Activated CD8-positive, alpha-beta T cell treated with anti-CD3 and anti-CD28 coated beads for 36 hours (primary cell): ENCODE data around the gene PATJ. TPM values are rescaled to one million over a fixed set of nuclear protein-coding genes. Genes with fewer than 3 reads are reported as not detected.

Experiments used
- ATAC-seq: fragments of 200-7000 bp; cut with Tn5 transposase; one replicate; pipeline ENCODE4 v1.10.0; 2021; ENCODE audit warnings: mild to moderate bottlenecking, moderate library complexity
- CTCF ChIA-PET: fragments of 350-600 bp; sonication (Branson Sonifier 250); formaldehyde crosslinking; loops from one replicate; lab custom pipeline; 2021; ENCODE audit warnings: antibody characterized with exemption; lab: Charles Lee
- POLR2A ChIA-PET: fragments of 350-600 bp; sonication (Branson Sonifier 250); formaldehyde crosslinking; loops from one replicate; lab custom pipeline; 2021; ENCODE audit warnings: antibody characterized with exemption; lab: Charles Lee
- DNase-seq: peaks from one replicate; pipeline ENCODE4 v3.0.0-alpha.2; 2020
- H3K27ac Mint-ChIP-seq: one replicate; pipeline ENCODE4 v1.8.0; 2021; ENCODE audit warnings: mild to moderate bottlenecking, mixed read lengths
- H3K27me3 Mint-ChIP-seq: one replicate; pipeline ENCODE4 v1.8.0; 2021; ENCODE audit warnings: mixed read lengths
- H3K36me3 Mint-ChIP-seq: one replicate; pipeline ENCODE4 v1.8.0; 2021; ENCODE audit warnings: low read depth, mixed read lengths
- H3K4me1 Mint-ChIP-seq: one replicate; pipeline ENCODE4 v1.8.0; 2021; ENCODE audit warnings: low read depth, mixed read lengths
- H3K4me3 Mint-ChIP-seq: one replicate; pipeline ENCODE4 v1.8.0; 2021; ENCODE audit warnings: mild to moderate bottlenecking, moderate library complexity, mixed read lengths
- H3K9me3 Mint-ChIP-seq: one replicate; pipeline ENCODE4 v1.8.0; 2021; ENCODE audit warnings: mixed read lengths
- intact Hi-C: fragments of 100-400 bp; cut with micrococcal nuclease; formaldehyde crosslinking; loops from one replicate; pipeline ENCODE4 v1.10.0; 2022
- total RNA-seq, 2 experiments: library from RNA; stranded (reverse); gene quantifications; one replicate each; pipeline ENCODE4 v1.2.3, GENCODE V29; 2021
- TF ChIP-seq, protein P1 (sequence below): fragments of 200-600 bp; IDR thresholded peaks from one replicate; pipeline ENCODE4 v1.8.0; 2022; ENCODE audit warnings: antibody characterized with exemption, mild to moderate bottlenecking

PATJ gene
- total RNA-seq, 2 experiments from 2014 or later, result 8.1 to 9.2 TPM

DNA sequence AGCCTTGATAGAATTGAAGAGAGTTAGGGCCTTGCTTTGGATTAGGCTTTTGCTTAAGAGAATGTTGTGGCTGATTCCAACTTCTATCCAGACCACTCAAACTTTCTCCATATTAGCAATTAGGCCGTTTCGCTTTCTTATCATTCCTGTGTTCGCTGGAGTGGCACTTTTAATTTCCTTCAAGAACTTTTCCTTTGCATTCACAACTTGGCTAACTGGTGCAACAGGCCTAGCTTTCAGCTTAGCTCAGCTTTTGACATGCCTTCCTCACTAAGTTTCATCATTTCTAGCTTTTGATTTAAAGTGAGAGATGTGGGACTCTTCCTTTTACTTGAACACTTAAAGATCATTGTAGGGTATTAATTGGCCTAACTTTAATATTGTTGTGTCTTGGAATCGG lies 268.7 kb downstream of the PATJ start:
- ChIA-PET CTCF (no interaction called here), POLR2A (no interaction called here)
- ATAC-seq, result no peak
- DNase-seq, result no peak
- Mint-ChIP-seq H3K36me3 (peaks cover 4% of the 10 kb centered on the region), H3K4me1 (no peaks in the 10 kb centered on the region), H3K9me3 (no peaks in the 10 kb centered on the region), H3K27ac (no peak overlapping the region), H3K27me3 (no peaks in the 10 kb centered on the region), H3K4me3 (no peak overlapping the region)
- TF ChIP-seq, protein P1, sequence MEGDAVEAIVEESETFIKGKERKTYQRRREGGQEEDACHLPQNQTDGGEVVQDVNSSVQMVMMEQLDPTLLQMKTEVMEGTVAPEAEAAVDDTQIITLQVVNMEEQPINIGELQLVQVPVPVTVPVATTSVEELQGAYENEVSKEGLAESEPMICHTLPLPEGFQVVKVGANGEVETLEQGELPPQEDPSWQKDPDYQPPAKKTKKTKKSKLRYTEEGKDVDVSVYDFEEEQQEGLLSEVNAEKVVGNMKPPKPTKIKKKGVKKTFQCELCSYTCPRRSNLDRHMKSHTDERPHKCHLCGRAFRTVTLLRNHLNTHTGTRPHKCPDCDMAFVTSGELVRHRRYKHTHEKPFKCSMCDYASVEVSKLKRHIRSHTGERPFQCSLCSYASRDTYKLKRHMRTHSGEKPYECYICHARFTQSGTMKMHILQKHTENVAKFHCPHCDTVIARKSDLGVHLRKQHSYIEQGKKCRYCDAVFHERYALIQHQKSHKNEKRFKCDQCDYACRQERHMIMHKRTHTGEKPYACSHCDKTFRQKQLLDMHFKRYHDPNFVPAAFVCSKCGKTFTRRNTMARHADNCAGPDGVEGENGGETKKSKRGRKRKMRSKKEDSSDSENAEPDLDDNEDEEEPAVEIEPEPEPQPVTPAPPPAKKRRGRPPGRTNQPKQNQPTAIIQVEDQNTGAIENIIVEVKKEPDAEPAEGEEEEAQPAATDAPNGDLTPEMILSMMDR, result no peak
- intact Hi-C loops, result no loop called here

DNA sequence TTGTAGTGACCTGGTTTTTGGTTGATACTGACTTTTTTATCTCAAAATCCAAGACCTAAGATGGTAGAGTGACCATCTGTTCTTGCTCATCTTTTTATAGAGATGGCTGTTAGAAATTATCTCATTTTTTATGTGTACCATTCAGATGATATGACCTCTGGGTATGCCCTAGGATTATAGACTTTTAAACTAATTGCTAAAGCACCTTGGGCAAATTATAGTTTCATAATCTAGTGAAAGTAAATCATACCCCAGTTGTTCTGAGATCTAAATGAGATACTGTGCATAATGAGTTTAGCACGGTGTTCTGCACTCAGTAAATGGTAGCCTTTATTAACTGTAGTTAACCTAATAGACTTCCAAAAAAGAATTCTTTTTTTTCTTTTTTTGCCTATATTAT lies 269.8 kb downstream of the PATJ start:
- POLR2A ChIA-PET, result no interaction called here
- TF ChIP-seq, protein P1, result no peak
- H3K4me3 Mint-ChIP-seq, result no peak overlapping the region
- H3K27ac Mint-ChIP-seq, result no peak overlapping the region
- H3K27me3 Mint-ChIP-seq, result no peaks in the 10 kb centered on the region
- CTCF ChIA-PET, result interaction anchor here (0.7 to 1.5 kb wide), 2 partner anchors 16 to 380 kb away, joined by 3 read pairs; no protein-coding TSS in a partner anchor
- no peak for DNase-seq
- peaks cover 4% of the 10 kb centered on the region for H3K36me3 Mint-ChIP-seq
- H3K4me1 Mint-ChIP-seq, result no peaks in the 10 kb centered on the region
- no peak for ATAC-seq
- no peaks in the 10 kb centered on the region for H3K9me3 Mint-ChIP-seq
- intact Hi-C loops, result no loop called here

GRCh38 chr1:62012836-62013235 lies 270.6 kb downstream of the PATJ start:
- POLR2A ChIA-PET, result no interaction called here
- ATAC-seq (no peak), DNase-seq (no peak)
- H3K9me3 Mint-ChIP-seq, result no peaks in the 10 kb centered on the region
- TF ChIP-seq, protein P1, result no peak
- H3K4me1 Mint-ChIP-seq, result no peaks in the 10 kb centered on the region
- no peak overlapping the region for H3K4me3 Mint-ChIP-seq
- H3K27ac Mint-ChIP-seq, result no peak overlapping the region
- CTCF ChIA-PET, result interaction anchor here (1.5 kb wide), 1 partner anchor 16 kb away, joined by 3 read pairs; no protein-coding TSS in a partner anchor
- intact Hi-C loops, result no loop called here
- H3K27me3 Mint-ChIP-seq, result no peaks in the 10 kb centered on the region
- peaks cover 4% of the 10 kb centered on the region for H3K36me3 Mint-ChIP-seq

GRCh38 chr1:62013264-62013663 lies 271.0 kb downstream of the PATJ start:
- no peak overlapping the region for H3K4me3 Mint-ChIP-seq
- CTCF ChIA-PET, result interaction anchor here (1.5 kb wide), 1 partner anchor 15 kb away, joined by 3 read pairs; no protein-coding TSS in a partner anchor

GRCh38 chr1:62022382-62022983 lies 280.2 kb downstream of the PATJ start:
- no peaks in the 10 kb centered on the region for H3K27me3 Mint-ChIP-seq
- CTCF ChIA-PET, result no interaction called here

More at GRCh38 chr1:62013264-62013663, 271.0 kb downstream of the PATJ start:
- ATAC-seq (no peak), DNase-seq (no peak)
- POLR2A ChIA-PET, result no interaction called here
- TF ChIP-seq, protein P1, result no peak
- no peaks in the 10 kb centered on the region for H3K9me3 Mint-ChIP-seq
- H3K4me1 Mint-ChIP-seq, result no peaks in the 10 kb centered on the region
- no peaks in the 10 kb centered on the region for H3K27me3 Mint-ChIP-seq
- intact Hi-C loops, result no loop called here
- peaks cover 4% of the 10 kb centered on the region for H3K36me3 Mint-ChIP-seq
- no peak overlapping the region for H3K27ac Mint-ChIP-seq

More at GRCh38 chr1:62022382-62022983, 280.2 kb downstream of the PATJ start:
- H3K4me1 Mint-ChIP-seq, result no peaks in the 10 kb centered on the region
- no peak for ATAC-seq
- H3K36me3 Mint-ChIP-seq, result peaks cover 2% of the 10 kb centered on the region
- TF ChIP-seq, protein P1, result no peak
- DNase-seq, result no peak
- intact Hi-C loops, result no loop called here
- POLR2A ChIA-PET, result no interaction called here
- H3K4me3 Mint-ChIP-seq, result no peak overlapping the region
- H3K9me3 Mint-ChIP-seq, result no peaks in the 10 kb centered on the region
- no peak overlapping the region for H3K27ac Mint-ChIP-seq
